Measurements from ENCODE around the gene WWOX. TPM values are rescaled to one million over a fixed set of nuclear protein-coding genes. Genes with fewer than 3 reads are reported as not detected.
A peak's percentile ranks its signal among the peaks of the same experiment; 100 is the strongest.

WWOX gene
- total and polyA plus RNA-seq, 2 of the 13 experiments (the other 11 are each of a cell fraction or from before 2014, with no cell fraction given) = 9.1 to 37.4 TPM

DNA sequence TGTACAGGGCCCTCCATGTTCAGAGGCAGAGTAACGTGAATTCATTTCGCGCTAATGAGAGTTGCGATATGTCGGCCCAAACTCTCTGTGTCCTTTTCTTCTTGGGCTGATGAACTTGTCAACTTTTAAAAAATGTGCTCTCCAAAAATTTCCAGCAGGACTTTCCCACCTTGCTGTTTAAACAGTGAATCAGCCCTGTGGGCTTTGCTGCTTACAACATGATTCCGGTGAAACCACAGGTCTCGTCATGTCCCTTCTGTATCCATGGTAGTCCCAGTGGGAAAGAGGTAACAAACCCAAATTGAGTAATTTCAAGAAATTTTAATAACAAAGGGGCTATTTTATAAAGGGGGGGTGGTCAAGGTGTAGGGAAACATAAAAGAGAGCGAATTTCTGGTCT, 888.2 kb downstream of the WWOX start (continued):
- TF ChIP-seq, protein P1, sequence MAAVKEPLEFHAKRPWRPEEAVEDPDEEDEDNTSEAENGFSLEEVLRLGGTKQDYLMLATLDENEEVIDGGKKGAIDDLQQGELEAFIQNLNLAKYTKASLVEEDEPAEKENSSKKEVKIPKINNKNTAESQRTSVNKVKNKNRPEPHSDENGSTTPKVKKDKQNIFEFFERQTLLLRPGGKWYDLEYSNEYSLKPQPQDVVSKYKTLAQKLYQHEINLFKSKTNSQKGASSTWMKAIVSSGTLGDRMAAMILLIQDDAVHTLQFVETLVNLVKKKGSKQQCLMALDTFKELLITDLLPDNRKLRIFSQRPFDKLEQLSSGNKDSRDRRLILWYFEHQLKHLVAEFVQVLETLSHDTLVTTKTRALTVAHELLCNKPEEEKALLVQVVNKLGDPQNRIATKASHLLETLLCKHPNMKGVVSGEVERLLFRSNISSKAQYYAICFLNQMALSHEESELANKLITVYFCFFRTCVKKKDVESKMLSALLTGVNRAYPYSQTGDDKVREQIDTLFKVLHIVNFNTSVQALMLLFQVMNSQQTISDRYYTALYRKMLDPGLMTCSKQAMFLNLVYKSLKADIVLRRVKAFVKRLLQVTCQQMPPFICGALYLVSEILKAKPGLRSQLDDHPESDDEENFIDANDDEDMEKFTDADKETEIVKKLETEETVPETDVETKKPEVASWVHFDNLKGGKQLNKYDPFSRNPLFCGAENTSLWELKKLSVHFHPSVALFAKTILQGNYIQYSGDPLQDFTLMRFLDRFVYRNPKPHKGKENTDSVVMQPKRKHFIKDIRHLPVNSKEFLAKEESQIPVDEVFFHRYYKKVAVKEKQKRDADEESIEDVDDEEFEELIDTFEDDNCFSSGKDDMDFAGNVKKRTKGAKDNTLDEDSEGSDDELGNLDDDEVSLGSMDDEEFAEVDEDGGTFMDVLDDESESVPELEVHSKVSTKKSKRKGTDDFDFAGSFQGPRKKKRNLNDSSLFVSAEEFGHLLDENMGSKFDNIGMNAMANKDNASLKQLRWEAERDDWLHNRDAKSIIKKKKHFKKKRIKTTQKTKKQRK (IDR thresholded peaks at IDR 0.05; ENCODE audit: low read length) = no peak
- no peak for TF ChIP-seq MXI1 (IDR thresholded peaks at IDR 0.05; ENCODE audit: borderline replicate concordance, low read depth, low read length)
- TF ChIP-seq FOSL2 (CRISPR knock-in tag; IDR thresholded peaks at IDR 0.05) = peak; percentile 70
- no peak for TF ChIP-seq SIX1 (CRISPR knock-in tag; IDR thresholded peaks at IDR 0.05; ENCODE audit: borderline replicate concordance)
- no peak for TF ChIP-seq ISL2 (CRISPR knock-in tag; IDR thresholded peaks at IDR 0.05)
- TF ChIP-seq, protein P2, sequence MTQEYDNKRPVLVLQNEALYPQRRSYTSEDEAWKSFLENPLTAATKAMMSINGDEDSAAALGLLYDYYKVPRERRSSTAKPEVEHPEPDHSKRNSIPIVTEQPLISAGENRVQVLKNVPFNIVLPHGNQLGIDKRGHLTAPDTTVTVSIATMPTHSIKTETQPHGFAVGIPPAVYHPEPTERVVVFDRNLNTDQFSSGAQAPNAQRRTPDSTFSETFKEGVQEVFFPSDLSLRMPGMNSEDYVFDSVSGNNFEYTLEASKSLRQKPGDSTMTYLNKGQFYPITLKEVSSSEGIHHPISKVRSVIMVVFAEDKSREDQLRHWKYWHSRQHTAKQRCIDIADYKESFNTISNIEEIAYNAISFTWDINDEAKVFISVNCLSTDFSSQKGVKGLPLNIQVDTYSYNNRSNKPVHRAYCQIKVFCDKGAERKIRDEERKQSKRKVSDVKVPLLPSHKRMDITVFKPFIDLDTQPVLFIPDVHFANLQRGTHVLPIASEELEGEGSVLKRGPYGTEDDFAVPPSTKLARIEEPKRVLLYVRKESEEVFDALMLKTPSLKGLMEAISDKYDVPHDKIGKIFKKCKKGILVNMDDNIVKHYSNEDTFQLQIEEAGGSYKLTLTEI (CRISPR knock-in tag; conservative IDR thresholded peaks at IDR 0.05) = no peak
- TF ChIP-seq, protein P3, sequence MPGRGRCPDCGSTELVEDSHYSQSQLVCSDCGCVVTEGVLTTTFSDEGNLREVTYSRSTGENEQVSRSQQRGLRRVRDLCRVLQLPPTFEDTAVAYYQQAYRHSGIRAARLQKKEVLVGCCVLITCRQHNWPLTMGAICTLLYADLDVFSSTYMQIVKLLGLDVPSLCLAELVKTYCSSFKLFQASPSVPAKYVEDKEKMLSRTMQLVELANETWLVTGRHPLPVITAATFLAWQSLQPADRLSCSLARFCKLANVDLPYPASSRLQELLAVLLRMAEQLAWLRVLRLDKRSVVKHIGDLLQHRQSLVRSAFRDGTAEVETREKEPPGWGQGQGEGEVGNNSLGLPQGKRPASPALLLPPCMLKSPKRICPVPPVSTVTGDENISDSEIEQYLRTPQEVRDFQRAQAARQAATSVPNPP (CRISPR knock-in tag; IDR thresholded peaks at IDR 0.05) = no peak
- TF ChIP-seq, protein P4, sequence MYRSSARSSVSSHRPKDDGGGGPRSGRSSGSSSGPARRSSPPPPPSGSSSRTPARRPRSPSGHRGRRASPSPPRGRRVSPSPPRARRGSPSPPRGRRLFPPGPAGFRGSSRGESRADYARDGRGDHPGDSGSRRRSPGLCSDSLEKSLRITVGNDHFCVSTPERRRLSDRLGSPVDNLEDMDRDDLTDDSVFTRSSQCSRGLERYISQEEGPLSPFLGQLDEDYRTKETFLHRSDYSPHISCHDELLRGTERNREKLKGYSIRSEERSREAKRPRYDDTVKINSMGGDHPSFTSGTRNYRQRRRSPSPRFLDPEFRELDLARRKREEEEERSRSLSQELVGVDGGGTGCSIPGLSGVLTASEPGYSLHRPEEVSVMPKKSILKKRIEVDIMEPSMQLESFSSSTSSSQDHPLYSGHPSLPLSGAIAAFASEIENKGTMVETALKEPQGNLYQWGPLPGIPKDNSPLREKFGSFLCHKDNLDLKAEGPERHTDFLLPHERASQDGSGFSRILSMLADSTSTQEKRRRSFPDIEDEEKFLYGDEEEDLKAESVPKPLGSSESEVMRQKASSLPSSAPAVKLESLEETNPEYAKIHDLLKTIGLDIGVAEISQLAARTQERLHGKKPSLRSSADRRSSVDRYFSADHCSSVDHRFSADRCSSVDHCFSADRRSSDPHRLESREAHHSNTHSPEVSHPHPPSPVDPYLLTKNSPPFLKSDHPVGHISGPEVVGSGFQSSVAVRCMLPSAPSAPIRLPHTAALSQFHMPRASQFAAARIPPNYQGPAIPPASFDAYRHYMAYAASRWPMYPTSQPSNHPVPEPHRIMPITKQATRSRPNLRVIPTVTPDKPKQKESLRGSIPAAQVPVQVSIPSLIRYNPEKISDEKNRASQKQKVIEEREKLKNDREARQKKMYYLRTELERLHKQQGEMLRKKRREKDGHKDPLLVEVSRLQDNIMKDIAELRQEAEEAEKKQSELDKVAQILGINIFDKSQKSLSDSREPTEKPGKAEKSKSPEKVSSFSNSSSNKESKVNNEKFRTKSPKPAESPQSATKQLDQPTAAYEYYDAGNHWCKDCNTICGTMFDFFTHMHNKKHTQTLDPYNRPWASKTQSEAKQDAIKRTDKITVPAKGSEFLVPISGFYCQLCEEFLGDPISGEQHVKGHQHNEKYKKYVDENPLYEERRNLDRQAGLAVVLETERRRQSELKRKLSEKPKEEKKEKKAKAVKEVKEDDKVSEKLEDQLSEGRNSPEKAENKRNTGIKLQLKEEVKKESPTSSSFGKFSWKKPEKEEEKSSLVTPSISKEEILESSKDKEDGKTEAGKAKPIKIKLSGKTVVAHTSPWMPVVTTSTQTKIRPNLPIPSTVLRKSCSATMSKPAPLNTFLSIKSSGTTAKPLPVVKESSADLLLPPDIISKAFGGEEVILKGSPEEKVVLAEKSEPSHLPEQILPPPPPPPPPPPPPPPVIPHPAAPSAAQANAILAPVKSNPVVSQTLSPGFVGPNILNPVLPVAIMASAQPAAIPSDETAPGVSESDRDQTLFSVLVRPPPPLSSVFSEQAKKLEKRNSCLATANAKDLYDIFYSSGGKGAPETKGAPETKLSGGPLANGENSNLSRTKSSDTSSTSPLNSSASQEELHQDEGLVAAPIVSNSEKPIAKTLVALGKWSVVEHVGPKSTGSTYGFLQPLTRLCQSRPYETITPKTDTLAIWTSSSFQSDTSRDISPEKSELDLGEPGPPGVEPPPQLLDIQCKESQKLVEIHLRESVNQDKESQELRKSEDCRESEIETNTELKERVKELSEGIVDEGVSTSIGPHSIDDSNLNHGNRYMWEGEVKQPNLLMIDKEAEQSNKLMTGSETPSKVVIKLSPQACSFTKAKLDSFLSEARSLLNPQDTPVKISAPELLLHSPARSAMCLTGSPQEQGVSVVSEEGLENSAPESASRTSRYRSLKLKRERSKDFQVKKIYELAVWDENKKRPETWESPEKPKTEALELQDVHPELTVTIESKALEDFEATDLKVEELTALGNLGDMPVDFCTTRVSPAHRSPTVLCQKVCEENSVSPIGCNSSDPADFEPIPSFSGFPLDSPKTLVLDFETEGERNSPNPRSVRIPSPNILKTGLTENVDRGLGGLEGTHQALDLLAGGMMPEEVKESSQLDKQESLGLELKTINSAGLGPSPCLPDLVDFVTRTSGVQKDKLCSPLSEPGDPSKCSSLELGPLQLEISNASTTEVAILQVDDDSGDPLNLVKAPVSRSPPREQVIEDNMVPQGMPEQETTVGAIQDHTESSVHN (CRISPR knock-in tag; IDR thresholded peaks at IDR 0.05) = no peak
